SK-N-SH treated with all-trans-retinoic acid at 6 μM for 48 hours (cell line): Measurements from ENCODE around the gene CFL1.

Source experiments
- ATAC-seq: fragments of 200-7000 bp; cut with Tn5 transposase; 3 replicates; pipeline ENCODE4 v1.9.1; 2020; ENCODE audit warnings: mild to moderate bottlenecking, moderate library complexity
- ARNTL ChIP-seq: fragments of 450-650 bp; formaldehyde crosslinking; IDR thresholded peaks from 2 replicates; pipeline ENCODE4 v1.5.0; 2020; ENCODE audit warnings: low read depth, mild to moderate bottlenecking, moderate library complexity, borderline replicate concordance
- BACH2 ChIP-seq: fragments of 250-450 bp; sonication (Bioruptor Pico); IDR thresholded peaks from 2 replicates; pipeline ENCODE4 v1.9.0; 2021; ENCODE audit warnings: mild to moderate bottlenecking, borderline replicate concordance
- CSDC2 ChIP-seq: fragments of 250-450 bp; sonication (Bioruptor Pico); IDR thresholded peaks from 2 replicates; pipeline ENCODE4 v1.5.0; 2020; ENCODE audit warnings: mild to moderate bottlenecking, moderate library complexity
- ESRRG ChIP-seq: fragments of 250-450 bp; sonication (Bioruptor Pico); IDR thresholded peaks from 2 replicates; pipeline ENCODE4 v1.6.1; 2021; ENCODE audit warnings: mild to moderate bottlenecking
- GLIS3 ChIP-seq: fragments of 250-450 bp; sonication (Bioruptor Pico); IDR thresholded peaks from 2 replicates; pipeline ENCODE4 v1.5.0; 2020; ENCODE audit warnings: mild to moderate bottlenecking, moderate library complexity
- OSR1 ChIP-seq: fragments of 250-450 bp; sonication (Bioruptor Pico); IDR thresholded peaks from 2 replicates; pipeline ENCODE4 v1.8.0; 2022; ENCODE audit warnings: moderate library complexity, mild to moderate bottlenecking, inconsistent platforms
- PPARA ChIP-seq: fragments of 250-450 bp; sonication (Bioruptor Pico); IDR thresholded peaks from 2 replicates; pipeline ENCODE4 v1.5.0; 2020; ENCODE audit warnings: mild to moderate bottlenecking, borderline replicate concordance
- RARB ChIP-seq: fragments of 250-450 bp; sonication (Bioruptor Pico); IDR thresholded peaks from 2 replicates; pipeline ENCODE4 v1.8.0; 2021; ENCODE audit warnings: mild to moderate bottlenecking, moderate library complexity
- SNAI2 ChIP-seq: fragments of 250-450 bp; sonication (Bioruptor Pico); IDR thresholded peaks from 2 replicates; pipeline ENCODE4 v1.5.0; 2020; ENCODE audit warnings: mild to moderate bottlenecking, moderate library complexity
- TCF4 ChIP-seq: fragments of 250-450 bp; sonication (Bioruptor Pico); IDR thresholded peaks from 2 replicates; pipeline ENCODE4 v1.8.0; 2021; ENCODE audit warnings: mild to moderate bottlenecking, moderate library complexity, borderline replicate concordance
- TOX ChIP-seq: fragments of 250-450 bp; sonication (Bioruptor Pico); IDR thresholded peaks from 2 replicates; pipeline ENCODE4 v1.8.0; 2021; ENCODE audit warnings: mild to moderate bottlenecking, moderate library complexity, borderline replicate concordance
- ZC3H10 ChIP-seq: fragments of 250-450 bp; sonication (Bioruptor Pico); IDR thresholded peaks from 2 replicates; pipeline ENCODE4 v1.5.1; 2021; ENCODE audit warnings: mild to moderate bottlenecking, moderate library complexity
- ZFP3 ChIP-seq: fragments of 250-450 bp; sonication (Bioruptor Pico); IDR thresholded peaks from 2 replicates; pipeline ENCODE4 v1.5.0; 2020; ENCODE audit warnings: mild to moderate bottlenecking, moderate library complexity
- ZNF70 ChIP-seq: fragments of 450-650 bp; formaldehyde crosslinking; IDR thresholded peaks from 2 replicates; pipeline ENCODE4 v1.5.0; 2020; ENCODE audit warnings: mild to moderate bottlenecking, moderate library complexity
- ZNF8 ChIP-seq: fragments of 450-650 bp; formaldehyde crosslinking; IDR thresholded peaks from 2 replicates; pipeline ENCODE4 v1.5.0; 2020; ENCODE audit warnings: mild to moderate bottlenecking, moderate library complexity
- TF ChIP-seq, protein P1 (sequence below): fragments of 250-450 bp; sonication (Bioruptor Pico); IDR thresholded peaks from 2 replicates; pipeline ENCODE4 v1.8.0; 2021; ENCODE audit warnings: low read depth, mild to moderate bottlenecking, moderate library complexity, borderline replicate concordance
- TF ChIP-seq, protein P2 (sequence below): fragments of 250-450 bp; sonication (Bioruptor Pico); IDR thresholded peaks from 2 replicates; pipeline ENCODE4 v1.5.1; 2020; ENCODE audit warnings: low read depth, mild to moderate bottlenecking, moderate library complexity
- TF ChIP-seq, protein P3 (sequence below): fragments of 250-450 bp; sonication (Bioruptor Pico); IDR thresholded peaks from 2 replicates; pipeline ENCODE4 v1.5.0; 2020; ENCODE audit warnings: mild to moderate bottlenecking, moderate library complexity
- TF ChIP-seq, protein P4 (sequence below): fragments of 250-450 bp; sonication (Bioruptor Pico); IDR thresholded peaks from 2 replicates; pipeline ENCODE4 v1.5.1; 2021; ENCODE audit warnings: mild to moderate bottlenecking, moderate library complexity
- TF ChIP-seq, protein P5 (sequence below): fragments of 250-450 bp; sonication (Bioruptor Pico); IDR thresholded peaks from 2 replicates; pipeline ENCODE4 v1.8.0; 2020; ENCODE audit warnings: mild to moderate bottlenecking, moderate library complexity, borderline replicate concordance

CFL1 gene

DNA sequence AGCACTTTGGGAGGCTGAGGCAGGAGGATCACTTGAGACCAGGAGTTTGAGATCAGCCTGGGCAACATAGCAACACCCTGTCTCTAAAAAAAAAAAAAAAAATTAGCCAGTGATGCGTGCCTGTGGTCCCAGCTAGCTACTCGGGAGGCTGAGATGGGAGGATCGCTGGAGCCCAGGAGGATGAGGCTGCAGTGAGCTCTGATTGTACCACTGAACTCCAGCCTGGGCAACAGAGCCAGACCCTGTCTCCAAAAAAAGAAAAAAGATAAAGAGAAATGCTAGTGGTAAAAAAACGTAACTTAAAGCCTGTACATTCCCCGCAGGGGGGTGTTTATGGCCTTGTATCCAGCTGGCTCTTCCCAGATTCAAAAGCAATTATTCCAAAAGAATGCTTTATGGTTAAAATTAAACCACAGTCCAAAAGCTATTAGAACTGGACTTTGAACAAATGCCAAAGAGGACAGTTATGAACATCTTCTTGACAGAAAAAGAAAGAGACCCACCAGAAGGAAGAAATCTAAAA is 40.6 kb downstream of the CFL1 start:
- no peak for TF ChIP-seq ZC3H10 (CRISPR knock-in tag)
- ATAC-seq, result no peak

DNA sequence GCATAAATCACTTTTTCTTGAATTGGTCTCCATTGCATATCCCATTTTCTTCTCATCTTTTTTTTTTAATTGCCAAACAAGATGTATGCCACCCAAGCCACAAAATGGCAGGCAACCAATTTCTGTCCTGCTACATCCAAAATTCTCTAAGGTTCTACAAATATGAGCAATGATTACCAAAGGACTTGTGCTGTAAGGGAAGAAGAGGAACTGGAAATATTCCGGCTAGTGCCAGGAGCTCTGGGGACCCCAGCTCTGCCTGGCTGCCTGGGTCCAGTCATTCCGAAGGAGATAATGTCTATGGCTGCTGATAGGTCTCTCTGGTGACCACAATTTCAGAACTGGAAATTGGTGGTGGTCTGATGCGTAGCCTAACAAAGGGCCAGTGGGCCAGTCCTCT is 41.3 kb downstream of the CFL1 start:
- TF ChIP-seq, protein P1, sequence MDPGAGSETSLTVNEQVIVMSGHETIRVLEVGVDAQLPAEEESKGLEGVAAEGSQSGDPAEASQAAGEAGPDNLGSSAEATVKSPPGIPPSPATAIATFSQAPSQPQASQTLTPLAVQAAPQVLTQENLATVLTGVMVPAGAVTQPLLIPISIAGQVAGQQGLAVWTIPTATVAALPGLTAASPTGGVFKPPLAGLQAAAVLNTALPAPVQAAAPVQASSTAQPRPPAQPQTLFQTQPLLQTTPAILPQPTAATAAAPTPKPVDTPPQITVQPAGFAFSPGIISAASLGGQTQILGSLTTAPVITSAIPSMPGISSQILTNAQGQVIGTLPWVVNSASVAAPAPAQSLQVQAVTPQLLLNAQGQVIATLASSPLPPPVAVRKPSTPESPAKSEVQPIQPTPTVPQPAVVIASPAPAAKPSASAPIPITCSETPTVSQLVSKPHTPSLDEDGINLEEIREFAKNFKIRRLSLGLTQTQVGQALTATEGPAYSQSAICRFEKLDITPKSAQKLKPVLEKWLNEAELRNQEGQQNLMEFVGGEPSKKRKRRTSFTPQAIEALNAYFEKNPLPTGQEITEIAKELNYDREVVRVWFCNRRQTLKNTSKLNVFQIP, result no peak
- TF ChIP-seq ZNF70 (CRISPR knock-in tag), result no peak
- TF ChIP-seq, protein P2, sequence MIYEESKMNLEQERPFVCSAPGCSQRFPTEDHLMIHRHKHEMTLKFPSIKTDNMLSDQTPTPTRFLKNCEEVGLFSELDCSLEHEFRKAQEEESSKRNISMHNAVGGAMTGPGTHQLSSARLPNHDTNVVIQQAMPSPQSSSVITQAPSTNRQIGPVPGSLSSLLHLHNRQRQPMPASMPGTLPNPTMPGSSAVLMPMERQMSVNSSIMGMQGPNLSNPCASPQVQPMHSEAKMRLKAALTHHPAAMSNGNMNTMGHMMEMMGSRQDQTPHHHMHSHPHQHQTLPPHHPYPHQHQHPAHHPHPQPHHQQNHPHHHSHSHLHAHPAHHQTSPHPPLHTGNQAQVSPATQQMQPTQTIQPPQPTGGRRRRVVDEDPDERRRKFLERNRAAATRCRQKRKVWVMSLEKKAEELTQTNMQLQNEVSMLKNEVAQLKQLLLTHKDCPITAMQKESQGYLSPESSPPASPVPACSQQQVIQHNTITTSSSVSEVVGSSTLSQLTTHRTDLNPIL (CRISPR knock-in tag), result no peak
- no peak for TF ChIP-seq ARNTL (CRISPR knock-in tag)
- no peak for TF ChIP-seq ZC3H10 (CRISPR knock-in tag)
- no peak for TF ChIP-seq TCF4
- TF ChIP-seq OSR1 (CRISPR knock-in tag), result no peak
- no peak for TF ChIP-seq CSDC2 (CRISPR knock-in tag)
- no peak for TF ChIP-seq SNAI2 (CRISPR knock-in tag)
- TF ChIP-seq, protein P3, sequence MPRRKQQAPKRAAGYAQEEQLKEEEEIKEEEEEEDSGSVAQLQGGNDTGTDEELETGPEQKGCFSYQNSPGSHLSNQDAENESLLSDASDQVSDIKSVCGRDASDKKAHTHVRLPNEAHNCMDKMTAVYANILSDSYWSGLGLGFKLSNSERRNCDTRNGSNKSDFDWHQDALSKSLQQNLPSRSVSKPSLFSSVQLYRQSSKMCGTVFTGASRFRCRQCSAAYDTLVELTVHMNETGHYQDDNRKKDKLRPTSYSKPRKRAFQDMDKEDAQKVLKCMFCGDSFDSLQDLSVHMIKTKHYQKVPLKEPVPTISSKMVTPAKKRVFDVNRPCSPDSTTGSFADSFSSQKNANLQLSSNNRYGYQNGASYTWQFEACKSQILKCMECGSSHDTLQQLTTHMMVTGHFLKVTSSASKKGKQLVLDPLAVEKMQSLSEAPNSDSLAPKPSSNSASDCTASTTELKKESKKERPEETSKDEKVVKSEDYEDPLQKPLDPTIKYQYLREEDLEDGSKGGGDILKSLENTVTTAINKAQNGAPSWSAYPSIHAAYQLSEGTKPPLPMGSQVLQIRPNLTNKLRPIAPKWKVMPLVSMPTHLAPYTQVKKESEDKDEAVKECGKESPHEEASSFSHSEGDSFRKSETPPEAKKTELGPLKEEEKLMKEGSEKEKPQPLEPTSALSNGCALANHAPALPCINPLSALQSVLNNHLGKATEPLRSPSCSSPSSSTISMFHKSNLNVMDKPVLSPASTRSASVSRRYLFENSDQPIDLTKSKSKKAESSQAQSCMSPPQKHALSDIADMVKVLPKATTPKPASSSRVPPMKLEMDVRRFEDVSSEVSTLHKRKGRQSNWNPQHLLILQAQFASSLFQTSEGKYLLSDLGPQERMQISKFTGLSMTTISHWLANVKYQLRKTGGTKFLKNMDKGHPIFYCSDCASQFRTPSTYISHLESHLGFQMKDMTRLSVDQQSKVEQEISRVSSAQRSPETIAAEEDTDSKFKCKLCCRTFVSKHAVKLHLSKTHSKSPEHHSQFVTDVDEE, result no peak
- TF ChIP-seq, protein P4, sequence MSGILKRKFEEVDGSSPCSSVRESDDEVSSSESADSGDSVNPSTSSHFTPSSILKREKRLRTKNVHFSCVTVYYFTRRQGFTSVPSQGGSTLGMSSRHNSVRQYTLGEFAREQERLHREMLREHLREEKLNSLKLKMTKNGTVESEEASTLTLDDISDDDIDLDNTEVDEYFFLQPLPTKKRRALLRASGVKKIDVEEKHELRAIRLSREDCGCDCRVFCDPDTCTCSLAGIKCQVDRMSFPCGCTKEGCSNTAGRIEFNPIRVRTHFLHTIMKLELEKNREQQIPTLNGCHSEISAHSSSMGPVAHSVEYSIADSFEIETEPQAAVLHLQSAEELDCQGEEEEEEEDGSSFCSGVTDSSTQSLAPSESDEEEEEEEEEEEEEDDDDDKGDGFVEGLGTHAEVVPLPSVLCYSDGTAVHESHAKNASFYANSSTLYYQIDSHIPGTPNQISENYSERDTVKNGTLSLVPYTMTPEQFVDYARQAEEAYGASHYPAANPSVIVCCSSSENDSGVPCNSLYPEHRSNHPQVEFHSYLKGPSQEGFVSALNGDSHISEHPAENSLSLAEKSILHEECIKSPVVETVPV (CRISPR knock-in tag), result no peak
- no peak for TF ChIP-seq BACH2 (CRISPR knock-in tag)
- TF ChIP-seq ZNF8, result no peak
- TF ChIP-seq, protein P5, sequence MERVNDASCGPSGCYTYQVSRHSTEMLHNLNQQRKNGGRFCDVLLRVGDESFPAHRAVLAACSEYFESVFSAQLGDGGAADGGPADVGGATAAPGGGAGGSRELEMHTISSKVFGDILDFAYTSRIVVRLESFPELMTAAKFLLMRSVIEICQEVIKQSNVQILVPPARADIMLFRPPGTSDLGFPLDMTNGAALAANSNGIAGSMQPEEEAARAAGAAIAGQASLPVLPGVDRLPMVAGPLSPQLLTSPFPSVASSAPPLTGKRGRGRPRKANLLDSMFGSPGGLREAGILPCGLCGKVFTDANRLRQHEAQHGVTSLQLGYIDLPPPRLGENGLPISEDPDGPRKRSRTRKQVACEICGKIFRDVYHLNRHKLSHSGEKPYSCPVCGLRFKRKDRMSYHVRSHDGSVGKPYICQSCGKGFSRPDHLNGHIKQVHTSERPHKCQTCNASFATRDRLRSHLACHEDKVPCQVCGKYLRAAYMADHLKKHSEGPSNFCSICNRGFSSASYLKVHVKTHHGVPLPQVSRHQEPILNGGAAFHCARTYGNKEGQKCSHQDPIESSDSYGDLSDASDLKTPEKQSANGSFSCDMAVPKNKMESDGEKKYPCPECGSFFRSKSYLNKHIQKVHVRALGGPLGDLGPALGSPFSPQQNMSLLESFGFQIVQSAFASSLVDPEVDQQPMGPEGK (CRISPR knock-in tag), result no peak
- ATAC-seq, result no peak

DNA sequence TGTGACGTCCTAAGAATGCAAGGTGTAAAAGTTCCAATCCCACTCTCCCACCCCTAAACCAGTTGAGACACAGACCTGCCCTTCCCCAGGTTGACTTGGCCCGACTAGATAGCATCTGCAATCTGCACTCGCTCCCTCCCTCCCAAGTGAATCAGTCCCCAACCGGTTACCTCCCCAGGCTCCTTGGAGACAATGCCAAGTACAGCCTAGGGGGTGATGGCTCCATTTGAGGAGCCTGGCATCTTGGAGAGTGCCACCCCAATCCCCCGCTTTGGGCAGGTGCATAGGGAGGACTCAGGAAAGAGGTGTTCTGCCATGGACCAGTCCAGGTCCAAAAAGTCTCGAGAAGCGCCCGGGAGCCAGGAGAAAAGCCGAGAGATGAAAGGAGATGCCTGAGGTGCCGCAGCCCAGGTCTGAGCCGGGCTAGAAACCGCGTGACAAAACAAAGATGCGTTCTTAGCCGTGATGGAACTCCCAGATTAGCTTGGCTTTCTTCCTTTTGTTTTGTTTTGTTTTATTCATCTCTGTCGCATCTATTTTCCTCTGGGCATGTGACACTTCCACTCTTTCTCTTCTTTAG is 42.9 kb downstream of the CFL1 start:
- no peak for TF ChIP-seq TCF4
- TF ChIP-seq, all 23 proteins: peak for 0
- no peak for ATAC-seq

DNA sequence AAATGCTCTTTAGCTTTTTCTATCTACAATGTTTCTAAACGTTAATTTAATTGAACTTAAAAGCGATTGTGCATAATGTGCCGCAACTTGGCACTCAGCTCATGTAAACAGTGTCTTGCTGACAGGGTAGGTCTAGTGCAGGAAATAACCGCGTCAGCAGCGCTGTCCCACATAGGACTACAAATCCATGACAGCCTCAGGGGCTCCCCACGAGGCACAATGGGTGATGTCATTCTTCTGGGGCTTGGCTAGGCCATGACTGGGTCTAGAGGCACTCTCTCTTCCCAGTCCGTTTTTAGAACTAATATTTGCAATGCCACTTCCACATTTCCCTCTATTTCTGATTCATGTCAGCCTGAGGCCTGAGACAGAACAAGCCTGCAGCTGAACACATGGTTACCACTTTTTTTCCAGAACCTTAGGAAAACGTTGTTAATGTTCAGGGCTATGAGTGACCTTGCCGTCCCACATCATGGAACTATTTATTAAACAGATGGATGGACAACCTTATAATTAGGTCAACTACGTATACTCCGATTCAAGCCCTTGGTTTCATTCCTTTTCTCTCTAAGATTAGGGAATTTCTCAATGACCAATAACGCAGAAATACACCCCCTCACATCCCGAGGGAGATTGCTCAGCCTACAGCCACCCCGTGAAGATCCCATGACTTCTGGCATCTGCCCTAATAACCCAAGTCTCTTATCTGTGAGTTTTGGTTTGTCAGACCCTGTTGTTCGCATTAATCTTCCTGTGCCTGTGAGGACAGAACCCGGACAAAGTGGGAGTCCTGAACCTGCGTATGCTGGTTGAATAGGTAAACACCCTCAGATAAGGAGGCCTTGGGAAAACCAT is 43.6 kb downstream of the CFL1 start:
- no peak for ATAC-seq
- TF ChIP-seq, protein P1, result no peak
- TF ChIP-seq, protein P2 (CRISPR knock-in tag), result no peak
- TF ChIP-seq, protein P5 (CRISPR knock-in tag), result no peak
- no peak for TF ChIP-seq SNAI2 (CRISPR knock-in tag)
- TF ChIP-seq PPARA (CRISPR knock-in tag), result no peak
- no peak for TF ChIP-seq OSR1 (CRISPR knock-in tag)
- TF ChIP-seq TOX (CRISPR knock-in tag), result no peak
- TF ChIP-seq ESRRG (CRISPR knock-in tag), result no peak
- TF ChIP-seq RARB (CRISPR knock-in tag), result no peak
- TF ChIP-seq GLIS3 (CRISPR knock-in tag), result no peak
- no peak for TF ChIP-seq ZFP3 (CRISPR knock-in tag)
